ENCODE results near the gene ACKR4.

Gene ACKR4

GRCh38 chr3:132643366-132643765, 46.3 kb downstream of the ACKR4 start:
- no peak for DNase-seq

- no peak for DNase-seq
These were observed 48.0 kb downstream of the ACKR4 start for GRCh38 chr3:132645058-132645457.

- DNase-seq: no peak
These were observed 53.1 kb downstream of the ACKR4 start for GRCh38 chr3:132650153-132650552.

All from fibroblast of upper back skin (primary cell).